Erythroblast (primary cell): ENCODE measurements around the gene KIRREL3.

Experiments
- DNase-seq, 2 experiments: peaks; one replicate each; lab custom pipeline; 2025; lab: John Stamatoyannopoulos, UW
- GATA1 ChIP-seq: IDR thresholded peaks from 2 replicates; pipeline ENCODE4 v1.6.1; 2011; ENCODE audit warnings: low read depth, mild to moderate bottlenecking, control low read depth, low read length, moderate library complexity
- POLR2A ChIP-seq: IDR thresholded peaks from 2 replicates; pipeline ENCODE4 v1.6.1; 2011; ENCODE audit warnings: mild to moderate bottlenecking, low read length

KIRREL3 gene

DNA sequence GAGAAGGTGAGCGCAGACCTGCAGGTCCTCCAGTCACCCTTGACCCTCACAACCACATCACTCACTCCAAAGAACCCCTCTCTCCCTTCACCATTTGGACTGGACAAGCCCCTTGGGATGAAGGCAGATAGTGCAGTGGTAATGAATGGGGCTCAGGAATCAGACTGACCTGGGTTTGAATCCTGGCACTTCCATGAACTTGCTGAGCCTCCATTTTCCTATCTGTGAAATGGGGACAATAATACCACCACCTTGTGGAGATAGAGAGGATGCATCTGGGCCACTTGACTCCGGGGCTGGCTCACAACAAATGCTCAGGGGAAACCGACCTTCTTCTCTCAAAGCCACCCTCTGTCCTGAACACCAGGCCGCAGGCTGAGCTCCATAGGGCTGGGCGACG is 467.0 kb downstream of the KIRREL3 start:
- DNase-seq = no peak
- TF ChIP-seq POLR2A (no peak), GATA1 (no peak)

DNA sequence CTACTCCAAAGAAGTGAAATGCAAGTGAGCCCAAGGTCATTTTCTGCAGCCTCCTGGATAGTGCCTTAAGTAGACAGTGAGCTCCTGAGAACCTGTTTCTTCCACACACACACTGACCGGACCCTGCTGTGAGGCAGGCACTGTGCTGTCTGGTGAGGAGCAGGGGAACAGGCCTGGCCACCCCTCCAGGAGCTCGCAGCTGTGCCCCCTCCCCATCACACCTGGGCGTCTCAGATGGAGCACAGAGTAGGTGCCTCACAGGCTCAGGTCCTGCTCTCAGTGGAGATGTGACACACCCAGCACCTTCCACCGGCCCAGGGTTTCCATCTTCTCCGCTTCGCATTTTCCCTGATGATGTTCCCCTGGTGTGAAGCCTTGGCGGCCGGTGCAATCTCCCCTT is 470.2 kb downstream of the KIRREL3 start:
- TF ChIP-seq POLR2A (no peak), GATA1 (no peak)
- DNase-seq = no peak

DNA sequence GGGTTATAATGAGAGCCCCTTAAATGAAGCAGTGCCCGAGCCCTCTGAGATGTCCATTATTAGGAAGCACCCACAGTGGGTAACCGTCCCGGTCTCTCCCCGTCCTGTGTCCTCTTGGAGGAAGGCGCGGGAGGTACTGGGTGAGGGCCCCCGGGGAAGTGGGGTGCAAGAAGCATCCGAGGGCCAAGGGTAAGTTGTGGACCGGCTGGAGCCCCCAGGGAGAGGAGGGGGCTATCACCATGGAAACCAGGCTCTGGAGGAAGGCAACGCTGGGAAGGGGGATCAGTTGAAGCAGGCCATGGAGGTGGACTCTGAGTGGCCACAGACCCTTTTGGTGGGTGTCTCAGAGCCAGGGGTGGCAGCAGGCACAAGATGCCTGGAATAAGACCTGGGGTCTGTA is 471.5 kb downstream of the KIRREL3 start:
- no peak for DNase-seq
- TF ChIP-seq POLR2A (no peak), GATA1 (no peak)

DNA sequence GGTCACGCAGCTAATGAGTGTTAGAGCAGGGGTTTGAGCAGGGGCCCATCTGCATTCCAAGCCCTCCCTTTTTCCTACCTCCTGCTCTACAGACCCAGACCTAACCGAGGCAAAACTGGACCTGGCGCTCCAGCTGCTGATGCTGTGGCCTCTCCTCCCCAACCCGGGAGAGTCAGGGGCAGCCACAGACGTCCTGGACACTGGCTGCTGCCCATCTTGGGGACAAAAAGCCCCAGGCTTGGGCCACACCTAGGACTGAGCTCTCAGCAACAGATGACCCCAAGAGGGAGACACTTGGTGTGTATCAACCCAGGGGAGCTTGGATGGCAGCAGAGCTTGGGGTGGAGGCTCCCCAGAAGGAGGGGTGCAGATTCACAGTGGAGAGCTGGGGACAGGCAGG is 472.5 kb downstream of the KIRREL3 start:
- no peak for DNase-seq
- no peak for TF ChIP-seq GATA1
- no peak for TF ChIP-seq POLR2A

DNA sequence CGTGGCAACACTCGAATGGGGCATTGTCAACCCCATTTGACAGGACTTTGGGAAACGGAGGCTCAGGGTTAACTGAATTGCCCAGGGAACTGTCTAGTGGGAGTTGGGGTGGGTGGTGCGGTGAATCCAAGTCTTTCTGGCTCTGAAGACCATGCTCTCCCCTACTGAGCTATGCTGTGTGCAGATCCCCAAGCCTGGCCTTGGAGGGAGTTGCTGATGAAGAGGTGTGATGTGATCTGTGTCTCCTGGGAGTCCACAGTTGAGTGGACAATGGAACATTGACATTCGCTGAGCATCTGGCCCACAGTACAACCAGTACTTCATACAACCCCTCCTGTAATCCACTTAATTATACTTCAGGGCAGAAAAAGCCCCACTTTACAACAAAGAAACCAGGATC is 472.9 kb downstream of the KIRREL3 start:
- no peak for TF ChIP-seq POLR2A
- TF ChIP-seq GATA1 = no peak
- no peak for DNase-seq

DNA sequence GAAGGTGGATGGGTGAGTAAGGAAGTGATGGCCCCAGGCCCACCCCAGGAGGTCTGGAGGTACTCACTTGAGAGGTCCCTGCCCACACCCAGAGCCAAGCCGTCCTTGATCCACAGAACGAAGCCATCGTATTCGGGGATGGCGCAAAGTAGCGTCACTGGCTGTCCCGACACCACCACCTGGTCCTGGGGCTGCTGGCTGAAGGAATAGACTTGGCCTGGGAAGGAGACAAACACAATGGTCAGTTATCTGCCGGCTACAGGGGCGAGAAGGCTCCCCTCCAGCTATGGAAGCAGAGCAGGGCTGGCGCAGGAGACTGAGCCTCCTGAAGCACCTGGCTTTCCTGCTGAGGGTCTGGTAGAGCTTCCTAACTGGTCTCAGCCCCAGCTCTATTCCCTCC is 474.1 kb downstream of the KIRREL3 start:
- TF ChIP-seq POLR2A (no peak), GATA1 (no peak)
- no peak for DNase-seq

DNA sequence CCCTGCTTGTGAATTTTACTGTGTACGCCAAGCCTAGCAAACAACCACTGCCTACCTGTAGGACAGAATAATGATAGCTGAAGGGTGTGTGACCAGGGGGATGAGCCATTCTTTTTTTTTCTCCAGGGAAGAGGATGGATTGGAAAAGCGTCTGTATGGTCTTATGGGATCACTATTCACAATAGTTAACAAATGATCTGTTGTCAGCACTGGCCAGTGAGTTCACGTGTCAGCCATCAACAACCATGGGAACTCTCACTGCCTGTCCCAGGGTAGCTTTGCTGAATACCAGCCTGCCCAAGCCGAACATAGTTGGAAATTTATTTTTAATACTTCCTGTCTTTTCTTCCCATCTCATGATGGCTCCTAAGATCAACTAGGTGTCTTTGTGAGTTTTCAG is 474.9 kb downstream of the KIRREL3 start:
- no peak for TF ChIP-seq POLR2A
- TF ChIP-seq GATA1 = no peak
- DNase-seq = no peak

DNA sequence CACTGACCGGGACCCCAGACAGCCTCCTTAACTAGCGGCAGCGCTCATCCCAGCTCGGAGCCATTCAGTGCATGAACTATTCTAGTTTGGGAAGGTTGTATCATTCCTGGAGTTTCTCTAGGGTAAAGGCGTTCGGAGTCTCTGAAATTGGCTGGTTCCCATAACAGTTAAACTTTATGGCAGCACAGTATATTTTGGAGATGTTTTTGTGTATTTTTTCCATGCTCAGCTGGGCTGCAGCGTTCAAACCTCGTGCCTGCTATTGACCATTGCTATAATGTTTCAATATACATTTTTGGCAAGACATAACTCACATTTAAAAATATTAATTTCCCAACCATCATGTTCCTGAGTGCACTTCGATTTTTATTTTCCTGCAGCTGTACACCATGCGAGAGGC is 475.4 kb downstream of the KIRREL3 start:
- TF ChIP-seq GATA1 (no peak), POLR2A (no peak)
- DNase-seq = no peak

DNA sequence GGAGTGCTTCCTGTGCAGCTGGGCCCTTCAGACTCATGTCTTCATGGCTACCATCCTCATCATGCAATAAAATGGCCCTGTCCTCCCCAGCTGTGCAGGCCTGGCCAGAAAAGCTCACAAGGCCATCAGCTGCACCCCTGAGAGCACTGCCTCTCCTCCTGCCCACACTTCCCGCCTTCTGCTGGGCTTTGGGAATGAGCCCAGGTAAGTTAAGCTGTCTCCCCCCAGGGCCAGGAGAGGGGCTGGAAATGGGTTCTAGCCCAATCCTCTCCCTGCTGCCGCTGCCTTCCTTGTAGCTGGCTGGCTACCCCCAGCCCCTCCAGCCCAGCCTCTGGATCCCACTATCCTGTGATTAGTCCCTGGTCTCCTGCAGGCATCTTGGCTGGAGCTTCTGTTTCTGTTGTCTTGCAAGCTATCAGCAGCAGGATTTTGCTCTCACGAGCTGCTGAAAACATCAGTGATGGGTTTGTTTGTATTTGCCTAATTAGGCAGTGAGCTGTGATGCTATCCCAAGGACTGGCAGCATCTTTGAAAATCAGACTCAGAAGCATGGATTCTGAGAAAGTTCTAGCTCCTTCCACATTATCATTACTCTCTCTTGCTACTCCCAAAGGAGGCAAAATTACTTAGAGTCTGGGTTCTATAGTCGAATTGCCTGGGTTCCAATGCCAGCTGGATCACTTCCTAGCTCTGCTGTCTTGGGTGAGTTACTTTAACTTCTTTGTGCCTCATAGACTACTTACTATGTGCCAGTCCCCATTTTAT is 476.9 kb downstream of the KIRREL3 start:
- DNase-seq = no peak
- TF ChIP-seq POLR2A = no peak
- TF ChIP-seq GATA1 = no peak

DNA sequence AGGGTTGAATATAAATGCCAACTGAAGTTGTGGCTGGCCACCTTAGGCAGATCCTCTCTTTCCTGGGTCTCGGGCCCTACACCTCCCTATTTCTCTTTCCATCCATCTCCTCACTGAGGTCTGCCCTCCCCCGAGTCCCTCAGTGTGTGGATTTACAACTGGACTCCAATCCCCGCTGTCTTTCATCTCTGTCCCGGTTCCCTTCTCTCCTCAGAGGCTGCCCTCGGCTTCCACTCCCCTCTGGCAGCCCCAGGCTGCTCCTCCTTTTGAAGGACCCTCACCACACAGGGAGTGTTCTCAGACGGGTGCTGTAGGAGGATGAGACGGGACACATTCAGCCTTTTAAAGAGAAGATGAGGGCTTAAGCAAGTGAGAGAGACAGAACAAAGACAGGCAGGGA is 478.0 kb downstream of the KIRREL3 start:
- no peak for DNase-seq
- no peak for TF ChIP-seq POLR2A
- no peak for TF ChIP-seq GATA1

DNA sequence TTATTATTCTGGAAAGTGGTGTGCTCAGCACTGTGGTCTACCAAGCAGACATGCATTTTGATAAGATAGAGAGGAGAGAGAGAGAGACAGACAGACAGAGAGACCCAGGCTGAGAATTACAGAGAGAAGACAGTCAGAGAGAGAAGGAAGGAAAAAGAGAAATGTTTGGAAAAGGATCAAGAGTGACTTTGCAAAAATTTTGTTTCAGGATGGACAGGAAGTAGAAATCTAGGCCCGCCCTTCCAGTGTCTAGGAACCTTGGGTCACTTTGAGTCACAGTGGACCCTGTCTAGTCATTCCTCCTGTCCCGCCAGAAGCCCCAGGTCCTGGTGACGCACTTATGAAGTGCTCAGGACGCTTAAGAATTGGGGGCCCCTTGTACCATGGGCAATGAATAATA is 478.4 kb downstream of the KIRREL3 start:
- TF ChIP-seq GATA1 (no peak), POLR2A (no peak)
- DNase-seq = no peak

DNA sequence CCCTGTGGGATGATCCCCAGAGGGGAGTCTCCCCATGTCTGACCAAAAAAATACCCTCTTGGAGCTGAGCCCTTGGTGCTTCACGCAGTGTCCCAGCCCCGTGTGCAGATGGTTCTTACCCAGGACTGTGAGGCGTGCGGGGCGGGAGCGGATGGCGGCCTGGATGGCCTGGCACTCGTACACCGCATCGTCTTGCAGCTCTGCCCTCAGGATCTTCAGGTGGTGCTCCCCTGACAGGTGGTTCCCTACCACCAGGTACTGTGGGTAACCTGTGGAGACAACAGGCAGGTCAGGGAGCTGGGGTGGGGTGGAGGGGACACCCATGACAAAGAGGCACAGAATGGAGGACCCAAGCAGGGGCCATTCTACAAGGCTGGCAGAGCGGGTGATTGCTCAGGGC is 479.4 kb downstream of the KIRREL3 start:
- DNase-seq = no peak
- TF ChIP-seq POLR2A = no peak
- TF ChIP-seq GATA1 = no peak

DNA sequence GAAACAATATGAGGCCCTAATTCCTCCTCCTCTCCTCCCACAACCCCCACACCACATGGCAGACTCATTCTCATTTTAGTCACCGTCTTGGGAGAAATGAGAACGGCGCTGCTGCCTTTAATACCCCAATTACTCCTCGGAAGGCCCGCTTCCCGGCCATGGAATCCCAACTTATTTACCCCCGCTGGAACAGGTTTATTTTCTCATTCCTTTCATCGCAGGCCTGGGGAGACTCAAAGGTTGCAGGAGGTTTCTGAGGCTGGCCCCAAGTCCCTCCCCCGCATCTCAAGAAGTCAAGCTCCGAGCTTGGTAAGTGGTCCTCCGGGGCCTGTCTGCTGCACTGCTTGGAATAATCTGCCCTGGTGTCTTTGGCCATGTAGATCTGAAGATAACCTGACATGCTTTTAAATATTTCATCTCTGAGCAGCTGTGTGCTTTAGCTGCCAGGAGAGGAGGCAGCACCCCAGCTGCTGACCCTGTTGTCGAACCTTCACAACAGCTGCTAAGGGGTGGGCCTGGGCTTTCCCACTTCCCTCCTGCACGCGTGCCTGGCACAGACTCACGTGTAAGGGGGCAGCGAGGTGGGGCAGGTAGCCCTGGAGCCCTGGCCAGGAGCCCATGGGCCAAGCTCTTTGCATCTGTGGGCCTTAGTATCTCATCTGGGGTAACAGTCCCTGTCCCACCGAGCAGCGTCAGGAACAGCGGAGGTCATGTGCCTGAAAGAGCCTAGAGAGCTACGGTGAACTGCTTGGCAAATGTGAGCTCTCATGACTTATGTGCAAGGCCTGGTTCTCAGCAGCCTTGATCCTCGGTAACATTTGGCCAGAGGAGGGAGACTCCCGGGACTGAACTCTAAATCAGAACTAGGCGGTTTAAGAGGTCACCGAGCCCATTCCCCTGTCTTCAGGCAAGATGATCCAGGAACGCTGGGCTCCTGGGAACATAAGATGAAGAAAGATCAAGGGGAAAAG is 480.5 kb downstream of the KIRREL3 start:
- no peak for DNase-seq
- TF ChIP-seq GATA1 (no peak), POLR2A (no peak)
